Activated T-cell treated with anti-CD3 and anti-CD28 coated beads for 4 hours (primary cell): ENCODE measurements around the gene VPS16.

ENCODE experiments used
- DNase-seq: peaks from one replicate; pipeline ENCODE4 v3.0.0-alpha.2; 2020

VPS16 gene

DNA sequence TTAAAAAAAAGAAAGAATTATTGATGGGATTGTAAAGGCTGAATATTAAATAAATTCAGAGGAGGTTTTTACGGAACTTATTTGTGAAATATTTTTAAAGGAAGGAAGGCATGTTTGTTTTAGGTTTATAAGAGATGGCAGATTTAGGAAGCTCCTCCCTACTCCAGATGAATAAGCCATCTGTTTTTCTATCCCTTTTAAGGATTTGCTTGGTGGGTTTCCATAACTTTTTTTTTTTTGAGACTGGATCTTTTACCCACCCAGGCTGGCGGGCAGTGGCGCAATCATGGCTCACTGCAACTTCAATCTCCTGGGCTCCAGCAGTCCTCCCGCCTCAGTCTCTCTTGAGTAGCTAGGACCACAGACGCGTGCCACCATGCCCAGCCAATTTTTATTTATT is 63.1 kb downstream of the VPS16 start:
- DNase-seq: no peak

DNA sequence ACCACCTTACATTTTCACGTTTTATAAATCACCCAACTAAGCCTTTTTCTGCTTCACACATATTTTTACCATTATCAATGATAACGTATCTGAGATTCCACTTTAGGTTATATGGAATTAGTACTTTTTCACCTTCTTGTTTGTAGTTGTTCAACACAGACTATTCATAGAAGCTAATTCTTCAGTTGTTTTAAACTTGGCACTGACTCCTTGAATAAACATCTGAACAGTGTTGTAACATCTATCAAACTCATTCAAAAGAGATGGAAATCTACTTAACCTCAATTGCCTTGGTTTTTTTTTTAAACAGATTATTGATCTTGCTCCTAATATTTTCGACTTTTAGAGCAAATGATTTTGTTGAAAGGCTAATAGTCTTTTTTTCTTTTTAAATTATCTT is 67.0 kb downstream of the VPS16 start:
- DNase-seq: no peak

DNA sequence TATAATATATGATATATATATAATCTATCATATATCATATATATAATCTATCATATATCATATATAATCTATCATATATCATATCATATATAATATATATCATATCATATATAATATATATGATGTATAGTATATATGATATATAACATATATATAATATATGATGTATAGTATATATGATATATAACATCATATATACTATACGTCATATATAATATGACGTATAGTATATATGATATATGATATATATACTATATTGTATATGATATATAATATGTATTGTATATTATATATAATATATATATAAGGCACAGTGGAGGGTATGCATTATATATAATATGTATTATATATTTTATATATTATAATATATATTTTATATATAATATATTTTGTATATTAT is 69.4 kb downstream of the VPS16 start:
- DNase-seq: no peak

DNA sequence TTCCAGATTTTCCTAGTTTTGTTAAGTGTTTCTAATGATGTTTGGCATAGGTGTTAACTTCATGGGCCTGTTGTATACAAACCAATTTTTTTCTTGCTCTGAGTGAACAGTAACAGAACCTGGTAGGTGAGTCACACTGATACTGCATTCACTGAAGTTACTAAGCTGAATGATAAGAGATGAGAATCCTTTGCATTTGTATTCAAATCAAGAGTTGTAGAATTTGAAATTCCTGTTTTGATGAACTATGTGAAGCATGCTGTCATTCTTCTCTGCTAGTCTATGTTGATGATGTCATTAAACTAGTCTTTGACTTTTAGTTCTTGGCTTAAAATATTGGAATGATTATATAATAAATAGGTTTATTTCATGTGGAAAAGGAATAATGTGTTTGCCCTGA is 70.7 kb downstream of the VPS16 start:
- no peak for DNase-seq

DNA sequence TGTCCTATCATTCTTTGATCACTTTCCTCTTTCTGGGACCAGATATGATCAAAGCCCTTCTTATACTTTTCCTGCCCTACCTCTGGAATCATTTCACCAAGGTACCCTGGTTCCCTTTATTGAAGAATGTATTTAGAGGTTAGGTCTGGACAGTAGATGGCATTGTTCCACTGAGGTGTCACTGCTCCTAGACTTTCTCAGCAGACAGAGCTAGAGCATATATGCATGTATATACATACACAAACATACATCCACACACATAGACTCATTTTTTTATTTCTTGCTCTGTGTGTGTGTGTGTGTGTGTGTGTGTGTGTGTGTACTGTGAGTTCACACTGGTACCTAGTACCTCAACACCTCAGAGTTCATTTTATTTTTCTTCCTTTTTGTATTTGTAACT is 73.6 kb downstream of the VPS16 start:
- DNase-seq: no peak
